Heart left ventricle (tissue), 16 donors: ENCODE data around the gene ARPC1B. TPM values are rescaled to one million over a fixed set of nuclear protein-coding genes. Genes with fewer than 3 reads are reported as not detected.
A peak's percentile ranks its signal among the peaks of the same experiment; 100 is the strongest.
"Not testable (repeated sequence)": the region's sequence is repeated elsewhere in the genome, so short reads cannot be mapped to it uniquely, and the experiment has no call there.

Experiments used
- ATAC-seq, 4 donors: fragments of 200-7000 bp; cut with Tn5 transposase; one replicate each; pipeline ENCODE4 v1.9.1; 2020 to 2022; ENCODE audit warnings: moderate library complexity in 4 of 4, mild to moderate bottlenecking in 3 of 4, moderate number of reproducible peaks in 1 of 4
- DNase-seq, 5 donors: peaks; one replicate each; pipeline ENCODE4 v3.0.0-alpha.2; 2020
- H3K27ac ChIP-seq, 12 donors: fragments of 200-600 bp; sonication (generic) in 4 of 12; one replicate each; pipeline versions ENCODE4 v1.5.0 to v1.8.0; 2016 to 2022; ENCODE audit warnings: mild to moderate bottlenecking in 2 of 12
- H3K27me3 ChIP-seq, 9 donors: fragments of 200-600 bp; sonication (generic) in 2 of 9; one replicate each; pipeline versions ENCODE4 v1.5.1 to v1.8.0; 2016 to 2022; ENCODE audit warnings: mild to moderate bottlenecking in 3 of 9
- H3K36me3 ChIP-seq, 9 donors: fragments of 200-600 bp; sonication (generic) in 2 of 9; one replicate each; pipeline versions ENCODE4 v1.5.0 to v1.8.0; 2018 to 2022; ENCODE audit warnings: mild to moderate bottlenecking in 2 of 9
- H3K4me1 ChIP-seq, 12 donors: fragments of 200-600 bp; sonication (generic) in 4 of 12; one replicate each; pipeline versions ENCODE4 v1.5.0 to v1.8.0; 2016 to 2022; ENCODE audit warnings: mild to moderate bottlenecking in 3 of 12
- H3K4me3 ChIP-seq, 12 donors: fragments of 200-600 bp; sonication (generic) in 4 of 12; one replicate each; pipeline versions ENCODE4 v1.5.0 to v1.8.0; 2017 to 2022; ENCODE audit warnings: mild to moderate bottlenecking in 9 of 12, moderate library complexity in 4 of 12
- H3K9me3 ChIP-seq, 12 donors: fragments of 200-600 bp; sonication (generic) in 4 of 12; one replicate each; pipeline versions ENCODE4 v1.5.0 to v1.8.0; 2016 to 2022; ENCODE audit warnings: mild to moderate bottlenecking in 1 of 12
- POLR2A ChIP-seq, 2 donors: fragments of 450-650 bp; IDR thresholded peaks; one replicate each; pipeline ENCODE4 v1.6.1; 2017; ENCODE audit warnings: antibody characterized with exemption in 2 of 2, mild to moderate bottlenecking in 2 of 2, moderate library complexity in 2 of 2
- WGBS, 4 donors: extraction: QIAGEN DNeasy Blood & Tissue Kit in 2 of 4; methylation state at CpG; one replicate each; pipeline versions ENCODE4 v1.1.5 to v1.1.7; 2013 to 2018; 5-methylcytosine and 5-hydroxymethylcytosine counted together
- intact Hi-C, 10 donors: fragments of 100-400 bp; cut with DNase I; formaldehyde crosslinking; loops; one replicate each; pipeline versions ENCODE4 v1.11.1 to v1.14.2; 2022
- polyA plus RNA-seq, 2 donors: library from polyadenylated mRNA; stranded (reverse); fragments of 200-250 nt; gene quantifications; one replicate each; pipeline ENCODE4 v1.2.3, GENCODE V29; 2013
- total RNA-seq, 9 donors: library from RNA; depleted of rRNA in 2 of 9; stranded (reverse); fragments of >200 nt in 2 of 9; fragmentation: NEBNext Ultra II Directional in 3 of 9; extraction: Animal tissue kit (Norgen Biotek cat#: 25700) in 3 of 9; gene quantifications; one replicate each; pipeline versions ENCODE4 v1.1.0 to v1.2.4, GENCODE V29; 2016 to 2023
- TF ChIP-seq, protein P1 (sequence below), 12 donors: fragments of 200-600 bp; sonication (generic) in 4 of 12; IDR thresholded peaks; one replicate each; pipeline versions ENCODE4 v1.5.0 to v1.8.0; 2018 to 2022; ENCODE audit warnings: antibody characterized with exemption in 12 of 12, mild to moderate bottlenecking in 5 of 12
- donor health status: ischemic (EF 13 %, LVEDD 7.1; RV severe dilation, severe dysfunction).
- donor health status: healthy with polysubstance abuse.
- donor health status: DM: no; HTN: yes; CAD: no.
- donor health status: DM: no; HTN: no; CAD: no.
- donor health status: ischemic (EF 25% LVEDD 6.9; RV normal size, moderate dysfunction).
- donor health status: ischemic (EF 25% LVEDD 5.7; RV mildly dilated, moderate dysfunction).
- donor health status: healthy.
- donor health status: DM: yes; HTN: yes; CAD: no.
- donor health status: ischemic (EF 35%, LVEDD 5.7; RV mildly dilated, moderate dysfunction).
- donor health status: nonischemic (EF 11% LVEDD 7.7; RV severe dilation, severe dysfunction).
- donor health status: DM: yes; HTN: yes; CAD: no.
- donor health status: PGD.
- donor health status: ischemic (EF 29% LVEDD 5.4; RV normal size, mild dysfunction).
- donor health status: nonischemic (EF 23%, LVEDD 6.1; RV moderate dilation, normal function).

The ARPC1B gene
- total and polyA plus RNA-seq, 11 donors, result 17.2 to 142 (median 37.1) TPM

DNA sequence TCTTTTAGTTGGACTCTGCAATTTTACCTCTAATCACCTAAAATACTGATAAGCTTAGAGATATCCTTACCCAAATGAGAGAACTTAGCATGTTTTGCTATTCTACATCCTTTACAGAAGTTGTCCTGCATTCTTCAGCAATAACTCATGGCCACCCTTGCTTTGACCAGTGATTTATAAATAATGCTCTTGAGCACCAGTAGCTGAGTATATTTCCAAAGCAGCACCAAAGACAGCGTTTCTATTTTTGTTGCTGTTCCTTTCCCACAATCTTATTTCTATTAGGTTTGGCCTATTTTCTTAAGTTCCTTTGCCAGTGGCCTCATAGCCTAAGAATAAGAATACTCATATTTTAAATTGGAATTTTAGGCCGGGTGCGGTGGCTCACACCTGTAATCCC is 33.9 kb upstream of the ARPC1B start:
- H3K9me3 ChIP-seq, result no peaks in the 10 kb centered on the region
- intact Hi-C loops, result no loop called here
- no peaks in the 10 kb centered on the region for H3K27me3 ChIP-seq
- no peak overlapping the region for H3K4me3 ChIP-seq
- peak overlapping the region in 6 of 12 donors; percentile 14 to 81 (median 52) for H3K27ac ChIP-seq
- ATAC-seq, result peak in 2 of 4 donors; percentile 14 to 32
- TF ChIP-seq POLR2A (IDR thresholded peaks at IDR 0.05), result no peak
- TF ChIP-seq, protein P1, sequence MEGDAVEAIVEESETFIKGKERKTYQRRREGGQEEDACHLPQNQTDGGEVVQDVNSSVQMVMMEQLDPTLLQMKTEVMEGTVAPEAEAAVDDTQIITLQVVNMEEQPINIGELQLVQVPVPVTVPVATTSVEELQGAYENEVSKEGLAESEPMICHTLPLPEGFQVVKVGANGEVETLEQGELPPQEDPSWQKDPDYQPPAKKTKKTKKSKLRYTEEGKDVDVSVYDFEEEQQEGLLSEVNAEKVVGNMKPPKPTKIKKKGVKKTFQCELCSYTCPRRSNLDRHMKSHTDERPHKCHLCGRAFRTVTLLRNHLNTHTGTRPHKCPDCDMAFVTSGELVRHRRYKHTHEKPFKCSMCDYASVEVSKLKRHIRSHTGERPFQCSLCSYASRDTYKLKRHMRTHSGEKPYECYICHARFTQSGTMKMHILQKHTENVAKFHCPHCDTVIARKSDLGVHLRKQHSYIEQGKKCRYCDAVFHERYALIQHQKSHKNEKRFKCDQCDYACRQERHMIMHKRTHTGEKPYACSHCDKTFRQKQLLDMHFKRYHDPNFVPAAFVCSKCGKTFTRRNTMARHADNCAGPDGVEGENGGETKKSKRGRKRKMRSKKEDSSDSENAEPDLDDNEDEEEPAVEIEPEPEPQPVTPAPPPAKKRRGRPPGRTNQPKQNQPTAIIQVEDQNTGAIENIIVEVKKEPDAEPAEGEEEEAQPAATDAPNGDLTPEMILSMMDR (IDR thresholded peaks at IDR 0.05), result no peak
- 74 to 87% (median 80%) methylated on average over 3 of the region's 3 CpGs for WGBS, 4 donors
- no peak for DNase-seq
- peaks cover 3 to 100% (median 99%) of the 10 kb centered on the region in 9 donors for H3K36me3 ChIP-seq
- H3K4me1 ChIP-seq, result peaks cover 0 to 16% (median 3%) of the 10 kb centered on the region in 12 donors

DNA sequence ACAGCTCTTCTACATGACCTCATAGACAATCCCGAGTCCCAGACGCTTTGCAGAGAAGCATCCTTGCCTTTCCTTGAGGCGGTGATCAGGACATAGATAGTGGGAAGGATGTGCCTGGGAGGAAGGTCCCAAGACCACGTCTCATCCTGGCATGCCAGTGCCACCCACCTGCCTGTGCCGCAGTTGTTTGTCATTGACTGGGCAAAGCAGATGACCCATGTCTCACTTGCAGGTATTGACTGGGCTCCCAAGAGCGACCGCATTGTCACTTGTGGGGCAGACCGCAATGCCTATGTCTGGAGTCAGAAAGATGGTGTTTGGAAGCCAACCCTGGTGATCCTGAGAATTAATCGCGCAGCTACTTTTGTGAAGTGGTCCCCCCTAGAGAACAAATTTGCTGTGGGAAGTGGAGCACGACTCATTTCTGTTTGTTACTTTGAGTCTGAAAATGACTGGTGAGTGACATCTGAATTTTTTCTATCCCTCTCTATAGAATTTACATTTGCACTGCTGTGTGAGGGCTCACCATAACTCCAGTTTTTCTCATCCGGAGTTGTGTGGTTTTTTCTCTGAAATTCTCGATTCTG is 30.4 kb upstream of the ARPC1B start:
- H3K27ac ChIP-seq, result no peak overlapping the region
- TF ChIP-seq, protein P1 (IDR thresholded peaks at IDR 0.05), result no peak
- no peak for TF ChIP-seq POLR2A (IDR thresholded peaks at IDR 0.05)
- no peak overlapping the region for H3K4me3 ChIP-seq
- no peaks in the 10 kb centered on the region for H3K27me3 ChIP-seq
- H3K9me3 ChIP-seq, result no peaks in the 10 kb centered on the region
- peaks cover 1 to 100% (median 100%) of the 10 kb centered on the region in 9 donors for H3K36me3 ChIP-seq
- no peak for ATAC-seq
- no peak for DNase-seq
- H3K4me1 ChIP-seq, result peaks cover 0 to 10% (median 0%) of the 10 kb centered on the region in 12 donors
- WGBS, 4 donors, result 91 to 94% (median 92%) methylated on average over 13 of the region's 13 CpGs
- intact Hi-C loops, result no loop called here

DNA sequence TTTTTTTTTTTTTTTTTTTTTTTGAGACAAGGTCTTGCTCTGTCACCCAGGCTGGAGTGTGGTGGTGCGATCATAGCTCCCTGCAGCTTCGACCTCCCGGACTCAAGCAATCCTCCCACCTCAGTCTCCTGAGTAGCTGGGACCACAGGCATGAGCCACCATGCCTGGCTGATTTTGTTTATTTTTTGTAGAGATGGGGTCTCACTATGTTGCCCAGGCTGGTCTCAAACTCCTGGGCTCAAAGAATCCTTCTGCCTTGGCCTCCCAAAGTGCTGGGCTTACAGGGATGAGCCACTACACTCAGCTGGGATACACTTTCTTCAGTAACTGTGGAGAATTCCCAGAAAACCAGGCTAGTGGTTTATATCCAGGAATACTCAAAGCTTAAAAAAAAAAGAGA is 23.9 kb upstream of the ARPC1B start:
- ATAC-seq, H3K27ac ChIP-seq, intact Hi-C loops, H3K9me3 ChIP-seq, H3K4me3 ChIP-seq, H3K27me3 ChIP-seq, DNase-seq, H3K4me1 ChIP-seq: not testable (repeated sequence)
- WGBS, 4 donors, result 95 to 98% (median 95%) methylated on average over 3 of the region's 3 CpGs
- H3K36me3 ChIP-seq, result peaks cover 0 to 100% (median 99%) of the 10 kb centered on the region in 9 donors

DNA sequence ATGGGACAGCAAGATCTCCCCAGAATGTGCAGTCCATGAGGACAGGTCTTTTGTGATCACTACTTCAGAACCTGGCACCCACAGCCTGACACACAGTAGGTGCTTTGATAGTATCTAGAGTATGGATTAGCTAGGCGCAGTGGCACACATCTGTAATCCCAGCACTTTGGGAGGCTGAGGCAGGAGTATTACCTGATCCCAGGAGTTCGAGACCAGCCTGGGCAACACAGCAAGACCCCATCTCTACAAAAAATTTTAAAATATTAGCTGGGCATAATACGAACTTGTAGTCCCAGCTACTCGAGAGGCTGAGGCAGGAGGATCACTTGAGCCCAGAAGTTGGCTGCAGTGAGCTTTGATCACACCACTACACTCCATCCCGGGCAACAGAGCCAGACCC is 22.3 kb upstream of the ARPC1B start:
- TF ChIP-seq, protein P1 (IDR thresholded peaks at IDR 0.05), result no peak
- no peak for TF ChIP-seq POLR2A (IDR thresholded peaks at IDR 0.05)
- intact Hi-C loops, result no loop called here
- peaks cover 0 to 100% (median 99%) of the 10 kb centered on the region in 9 donors for H3K36me3 ChIP-seq
- H3K9me3 ChIP-seq, result no peaks in the 10 kb centered on the region
- no peak overlapping the region for H3K4me3 ChIP-seq
- no peaks in the 10 kb centered on the region for H3K4me1 ChIP-seq
- ATAC-seq (no peak), DNase-seq (no peak)
- no peaks in the 10 kb centered on the region for H3K27me3 ChIP-seq
- WGBS, 4 donors, result 86 to 98% (median 96%) methylated on average over 5 of the region's 5 CpGs
- no peak overlapping the region for H3K27ac ChIP-seq

DNA sequence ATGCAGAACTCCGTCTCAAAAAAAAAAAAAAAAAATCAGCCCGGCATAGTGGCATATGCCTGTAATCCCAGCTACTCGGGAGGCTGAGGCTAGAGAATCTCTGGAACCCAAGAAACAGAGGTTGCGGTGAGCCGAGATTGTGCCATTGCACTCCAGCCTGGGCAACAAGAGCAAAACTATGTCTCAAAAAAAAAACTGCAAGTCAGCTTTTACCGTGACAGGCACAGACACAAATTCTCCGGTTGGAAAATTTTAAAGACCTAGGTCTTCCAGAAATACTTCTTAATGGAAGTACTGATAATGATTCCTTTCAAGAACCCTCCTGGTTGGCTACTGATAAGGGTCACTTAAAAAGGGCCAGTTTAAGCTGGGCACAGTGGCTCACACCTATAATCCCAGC is 19.4 kb upstream of the ARPC1B start:
- Histone ChIP-seq H3K36me3 (peaks cover 0 to 100% (median 100%) of the 10 kb centered on the region in 9 donors), H3K27ac (no peak overlapping the region), H3K27me3 (no peaks in the 10 kb centered on the region), H3K9me3 (no peaks in the 10 kb centered on the region), H3K4me1 (no peaks in the 10 kb centered on the region), H3K4me3 (no peak overlapping the region)
- ATAC-seq (no peak), DNase-seq (no peak)
- 87 to 93% (median 91%) methylated on average over 7 of the region's 7 CpGs for WGBS, 4 donors
- intact Hi-C loops, result no loop called here
- no peak for TF ChIP-seq POLR2A (IDR thresholded peaks at IDR 0.05)
- TF ChIP-seq, protein P1 (IDR thresholded peaks at IDR 0.05), result no peak
